MCF 10A (cell line): ENCODE results near the gene HLA-DOA. TPM values are rescaled to one million over a fixed set of nuclear protein-coding genes. Genes with fewer than 3 reads are reported as not detected.

ENCODE experiments used
- BruUV-seq: library from RNA; stranded (reverse); fragments of 400-500 nt; replicated peaks from 2 replicates; lab custom pipeline; 2021; lab: Mats Ljungman, UMichigan
- CTCF ChIA-PET: fragments of 300-600 bp; sonication (Branson Sonifier 250); formaldehyde crosslinking; extraction: SDS; loops from one replicate; lab custom pipeline; 2021; ENCODE audit warnings: antibody characterized with exemption, inconsistent platforms; lab: Yijun Ruan, JAX
- POLR2A ChIA-PET: fragments of 300-600, 350-650 bp; sonication (Branson Sonifier 250); formaldehyde crosslinking; extraction: SDS; loops from one replicate; lab custom pipeline; 2020; ENCODE audit warnings: antibody characterized with exemption, inconsistent platforms; lab: Yijun Ruan, JAX
- DNase-seq: peaks from one replicate; pipeline ENCODE4 v3.0.0-alpha.2; 2018; ENCODE audit not compliant: unreplicated experiment
- H3K27ac Mint-ChIP-seq: one replicate; pipeline ENCODE4 v1.8.0; 2022; ENCODE audit warnings: mild to moderate bottlenecking, low read depth, mixed read lengths; ENCODE audit not compliant: unreplicated experiment
- H3K27me3 Mint-ChIP-seq: one replicate; pipeline ENCODE4 v1.8.0; 2022; ENCODE audit warnings: mixed read lengths; ENCODE audit not compliant: insufficient read depth, unreplicated experiment
- H3K36me3 Mint-ChIP-seq: one replicate; pipeline ENCODE4 v1.8.0; 2022; ENCODE audit warnings: mild to moderate bottlenecking, moderate library complexity, mixed read lengths; ENCODE audit not compliant: insufficient read depth, unreplicated experiment
- H3K4me1 Mint-ChIP-seq: one replicate; pipeline ENCODE4 v1.8.0; 2022; ENCODE audit warnings: mixed read lengths; ENCODE audit not compliant: insufficient read depth, unreplicated experiment
- H3K4me3 Mint-ChIP-seq: one replicate; pipeline ENCODE4 v1.8.0; 2022; ENCODE audit warnings: mild to moderate bottlenecking, moderate library complexity, mixed read lengths; ENCODE audit not compliant: unreplicated experiment
- H3K9me3 Mint-ChIP-seq: one replicate; pipeline ENCODE4 v1.8.0; 2022; ENCODE audit warnings: mixed read lengths; ENCODE audit not compliant: unreplicated experiment
- intact Hi-C: fragments of 100-400 bp; cut with micrococcal nuclease; formaldehyde crosslinking; loops from 2 replicates; pipeline ENCODE4 v1.14.1; 2022
- total RNA-seq: library from RNA; stranded (reverse); gene quantifications from 2 replicates; pipeline ENCODE4 v1.2.3, GENCODE V29; 2022
- TF ChIP-seq, protein P1 (sequence below): fragments of 200-600 bp; IDR thresholded peaks from one replicate; pipeline ENCODE4 v1.8.0; 2022; ENCODE audit warnings: antibody characterized with exemption, mild to moderate bottlenecking; ENCODE audit not compliant: unreplicated experiment

Gene HLA-DOA
- total RNA-seq, 1 experiment from 2014 or later: not detected

DNA sequence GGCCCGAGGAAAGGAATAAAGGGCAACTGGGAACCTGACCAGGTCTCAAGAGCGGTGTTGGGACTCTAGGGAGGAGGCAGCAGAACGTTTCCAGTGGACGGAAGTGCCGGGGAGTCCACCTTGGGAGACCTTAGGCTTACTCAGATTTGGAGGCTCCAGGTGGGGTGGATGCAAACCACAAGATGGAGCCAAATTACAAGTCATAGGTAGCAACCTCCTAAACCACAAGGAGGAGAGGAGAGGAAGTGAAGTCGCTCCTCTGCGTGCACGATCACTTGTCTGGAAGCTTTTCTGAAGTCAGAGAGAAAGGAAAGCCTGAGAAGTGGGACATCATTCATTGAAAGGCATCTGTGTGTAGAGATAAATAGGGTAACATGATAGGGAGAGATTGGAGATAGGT is 9.3 kb downstream of the HLA-DOA start:
- ChIA-PET POLR2A (no interaction called here), CTCF (interaction anchor here (0.6 to 2.0 kb wide), 7 partner anchors 10 to 345 kb away, joined by 3 to 8 read pairs (median 4); no protein-coding TSS in a partner anchor)
- Mint-ChIP-seq H3K9me3 (no peaks in the 10 kb centered on the region), H3K36me3 (no peaks in the 10 kb centered on the region), H3K27ac (no peak overlapping the region), H3K27me3 (peaks cover 86% of the 10 kb centered on the region), H3K4me3 (no peak overlapping the region), H3K4me1 (no peaks in the 10 kb centered on the region)
- TF ChIP-seq, protein P1, sequence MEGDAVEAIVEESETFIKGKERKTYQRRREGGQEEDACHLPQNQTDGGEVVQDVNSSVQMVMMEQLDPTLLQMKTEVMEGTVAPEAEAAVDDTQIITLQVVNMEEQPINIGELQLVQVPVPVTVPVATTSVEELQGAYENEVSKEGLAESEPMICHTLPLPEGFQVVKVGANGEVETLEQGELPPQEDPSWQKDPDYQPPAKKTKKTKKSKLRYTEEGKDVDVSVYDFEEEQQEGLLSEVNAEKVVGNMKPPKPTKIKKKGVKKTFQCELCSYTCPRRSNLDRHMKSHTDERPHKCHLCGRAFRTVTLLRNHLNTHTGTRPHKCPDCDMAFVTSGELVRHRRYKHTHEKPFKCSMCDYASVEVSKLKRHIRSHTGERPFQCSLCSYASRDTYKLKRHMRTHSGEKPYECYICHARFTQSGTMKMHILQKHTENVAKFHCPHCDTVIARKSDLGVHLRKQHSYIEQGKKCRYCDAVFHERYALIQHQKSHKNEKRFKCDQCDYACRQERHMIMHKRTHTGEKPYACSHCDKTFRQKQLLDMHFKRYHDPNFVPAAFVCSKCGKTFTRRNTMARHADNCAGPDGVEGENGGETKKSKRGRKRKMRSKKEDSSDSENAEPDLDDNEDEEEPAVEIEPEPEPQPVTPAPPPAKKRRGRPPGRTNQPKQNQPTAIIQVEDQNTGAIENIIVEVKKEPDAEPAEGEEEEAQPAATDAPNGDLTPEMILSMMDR: no peak
- peak; percentile 38 for DNase-seq
- intact Hi-C loops: no loop called here
- no TSS peak for BruUV-seq

- no peaks in the 10 kb centered on the region for H3K9me3 Mint-ChIP-seq
- TF ChIP-seq, protein P1: no peak
- H3K36me3 Mint-ChIP-seq: no peaks in the 10 kb centered on the region
- ChIA-PET CTCF (interaction anchor here (0.6 kb wide), 1 partner anchor 1234 kb away, joined by 3 read pairs; no protein-coding TSS in a partner anchor), POLR2A (interaction anchor here (0.7 kb wide), 1 partner anchor 56 kb away, joined by 4 read pairs; no protein-coding TSS in a partner anchor)
- H3K4me3 Mint-ChIP-seq: no peak overlapping the region
- H3K27ac Mint-ChIP-seq: no peak overlapping the region
- H3K27me3 Mint-ChIP-seq: peaks cover 71% of the 10 kb centered on the region
- DNase-seq: no peak
- H3K4me1 Mint-ChIP-seq: no peaks in the 10 kb centered on the region
- no TSS peak for BruUV-seq
- intact Hi-C loops: no loop called here
Measured at GRCh38 chr6:32995448-32995847, 13.9 kb downstream of the HLA-DOA start.

DNA sequence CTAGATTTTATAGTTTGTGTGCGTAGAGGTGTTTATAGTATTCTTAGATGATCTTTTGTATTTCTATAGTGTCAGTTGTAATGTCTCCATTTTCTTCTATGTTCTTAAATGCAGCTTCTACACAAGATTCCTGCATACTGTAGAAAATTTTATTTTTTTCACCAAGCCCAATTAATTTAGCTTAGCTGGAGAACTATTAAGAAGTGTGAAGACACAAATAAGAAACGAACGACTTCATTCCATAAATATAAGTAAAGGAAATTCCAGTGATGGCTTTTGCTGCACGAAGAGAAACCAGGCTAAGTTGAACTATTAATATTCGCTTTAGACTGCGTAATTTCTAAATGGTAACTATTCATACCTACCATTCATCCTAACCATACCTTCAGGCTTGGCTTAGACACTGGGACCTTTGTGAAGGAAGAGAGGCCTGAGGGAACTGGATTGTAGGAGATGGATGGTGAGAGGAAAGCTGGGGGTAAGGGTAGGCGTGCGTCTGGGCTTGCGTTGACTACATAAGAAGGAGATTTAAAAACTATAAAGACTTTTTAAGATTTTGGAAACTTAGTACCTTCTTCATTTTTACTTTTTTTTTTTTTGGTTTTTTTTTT is 15.9 kb downstream of the HLA-DOA start:
- no TSS peak for BruUV-seq
- Mint-ChIP-seq H3K27ac (no peak overlapping the region), H3K27me3 (peaks cover 59% of the 10 kb centered on the region), H3K9me3 (no peaks in the 10 kb centered on the region), H3K4me1 (no peaks in the 10 kb centered on the region), H3K36me3 (no peaks in the 10 kb centered on the region), H3K4me3 (no peak overlapping the region)
- ChIA-PET CTCF (interaction anchor here (0.7 to 1.4 kb wide), 3 partner anchors 9 to 107 kb away, joined by 3 to 8 read pairs (median 3); no protein-coding TSS in a partner anchor), POLR2A (interaction anchor here (1.2 kb wide), 2 partner anchors 21 to 215 kb away, joined by 3 read pairs; partner anchors contain the start of gene RING1)
- intact Hi-C loops: no loop called here
- DNase-seq: no peak
- TF ChIP-seq, protein P1: no peak

DNA sequence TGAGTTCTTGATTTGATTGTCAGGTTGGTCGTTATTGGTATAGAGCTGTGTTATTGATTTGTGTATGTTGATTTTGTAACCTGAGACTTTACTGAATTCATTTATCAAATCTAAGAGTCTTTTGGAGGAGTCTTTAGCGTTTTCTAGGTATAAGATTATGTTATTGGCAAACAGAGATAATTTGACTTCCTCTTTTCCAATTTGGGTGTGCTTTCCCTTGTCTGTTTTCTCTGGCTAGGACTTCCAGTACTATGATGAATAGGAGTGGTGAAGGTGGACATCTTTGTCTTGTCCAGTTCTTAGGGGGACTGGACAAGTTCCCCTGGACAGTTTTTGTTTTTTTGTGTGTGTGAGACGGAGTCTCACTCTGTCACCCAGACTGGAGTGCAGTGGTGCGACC is 17.4 kb downstream of the HLA-DOA start:
- ChIA-PET POLR2A (no interaction called here), CTCF (interaction anchor here (0.7 kb wide), 3 partner anchors 58 to 205 kb away, joined by 3 read pairs; no protein-coding TSS in a partner anchor)
- H3K27ac Mint-ChIP-seq: no peak overlapping the region
- no peaks in the 10 kb centered on the region for H3K4me1 Mint-ChIP-seq
- BruUV-seq: no TSS peak
- H3K27me3 Mint-ChIP-seq: peaks cover 47% of the 10 kb centered on the region
- intact Hi-C loops: no loop called here
- H3K36me3 Mint-ChIP-seq: no peaks in the 10 kb centered on the region
- no peak overlapping the region for H3K4me3 Mint-ChIP-seq
- H3K9me3 Mint-ChIP-seq: no peaks in the 10 kb centered on the region
- TF ChIP-seq, protein P1: no peak
- no peak for DNase-seq
